OCI-LY1 (cell line): Measurements from ENCODE around the gene AMMECR1L.

Experiments used
- H2AFZ ChIP-seq: fragments of 200-600 bp; sonication (generic), shearing (Covaris generic); 2 replicates; pipeline ENCODE4 v1.6.0; 2014; ENCODE audit warnings: antibody characterized with exemption, mild to moderate bottlenecking, low read length
- H3F3A ChIP-seq: fragments of 200-600 bp; sonication (generic), shearing (Covaris generic); 2 replicates; pipeline ENCODE4 v1.6.0; 2014; ENCODE audit warnings: mild to moderate bottlenecking, antibody characterized with exemption, low read length, moderate library complexity; ENCODE audit not compliant: insufficient read depth
- H3K27ac ChIP-seq: fragments of 200-600 bp; sonication (generic); 2 replicates; pipeline ENCODE4 v1.5.1; 2014; ENCODE audit warnings: low read length, mixed run types, mild to moderate bottlenecking, low read depth; ENCODE audit not compliant: poor library complexity, severe bottlenecking
- H3K27me3 ChIP-seq: fragments of 200-600 bp; sonication (generic); 2 replicates; pipeline ENCODE4 v1.6.0; 2014; ENCODE audit warnings: antibody characterized with exemption, mild to moderate bottlenecking, low read length, moderate library complexity; ENCODE audit not compliant: insufficient read depth
- H3K36me3 ChIP-seq: fragments of 200-600 bp; sonication (generic); 2 replicates; pipeline ENCODE4 v1.6.1; 2014; ENCODE audit warnings: mild to moderate bottlenecking, antibody characterized with exemption, low read length, moderate library complexity, mixed read lengths; ENCODE audit not compliant: insufficient read depth
- H3K4me1 ChIP-seq: fragments of 200-600 bp; sonication (generic); 2 replicates; pipeline ENCODE4 v1.5.1; 2014; ENCODE audit warnings: mild to moderate bottlenecking, low read length, moderate library complexity; ENCODE audit not compliant: insufficient read depth, severe bottlenecking
- H3K4me2 ChIP-seq: fragments of 200-600 bp; sonication (generic), shearing (Covaris generic); 2 replicates; pipeline ENCODE4 v1.6.1; 2014; ENCODE audit warnings: low read length
- H3K4me3 ChIP-seq: fragments of 200-600 bp; sonication (generic); 2 replicates; pipeline ENCODE4 v1.5.1; 2014; ENCODE audit warnings: low read length, low read depth, mild to moderate bottlenecking, mixed read lengths; ENCODE audit not compliant: poor library complexity, severe bottlenecking
- H3K79me2 ChIP-seq: fragments of 200-600 bp; shearing (Covaris generic); 2 replicates; pipeline ENCODE4 v1.6.1; 2016; ENCODE audit warnings: mixed run types, low read length, mixed read lengths; ENCODE audit not compliant: insufficient read depth
- H3K9ac ChIP-seq: fragments of 200-600 bp; sonication (generic), shearing (Covaris generic); 2 replicates; pipeline ENCODE4 v1.6.1; 2014; ENCODE audit warnings: mild to moderate bottlenecking, low read length, mixed read lengths
- H3K9me2 ChIP-seq: fragments of 200-600 bp; sonication (generic), shearing (Covaris generic); 2 replicates; pipeline ENCODE4 v1.6.1; 2014; ENCODE audit warnings: low read depth, mild to moderate bottlenecking, low read length, mixed read lengths
- H3K9me3 ChIP-seq: fragments of 200-600 bp; shearing (Covaris generic); 2 replicates; pipeline ENCODE4 v1.6.1; 2014; ENCODE audit warnings: low read length, mixed read lengths
- H4K20me1 ChIP-seq: fragments of 200-600 bp; sonication (generic), shearing (Covaris generic); 2 replicates; pipeline ENCODE4 v1.6.0; 2016; ENCODE audit warnings: mild to moderate bottlenecking, low read length; ENCODE audit not compliant: insufficient read depth
- EZH2 ChIP-seq: fragments of 200-600 bp; sonication (generic), shearing (Covaris generic); IDR thresholded peaks from 2 replicates; pipeline ENCODE4 v1.8.0; 2017; ENCODE audit warnings: borderline replicate concordance, mixed run types, mild to moderate bottlenecking, antibody characterized with exemption, low read length, moderate library complexity, mixed read lengths
- TF ChIP-seq, protein P1 (sequence below): fragments of 200-600 bp; sonication (generic), shearing (Covaris generic); IDR thresholded peaks from 2 replicates; pipeline ENCODE4 v1.5.1; 2017; ENCODE audit warnings: mild to moderate bottlenecking, antibody characterized with exemption, low read length, moderate library complexity, mixed read lengths

AMMECR1L gene

GRCh38 chr2:127913808-127914457, 28.2 kb upstream of the AMMECR1L start:
- no peaks in the 10 kb centered on the region for H3K9me2 ChIP-seq
- H3K79me2 ChIP-seq: no peaks in the 10 kb centered on the region
- 0 out of 2 replicates have a peak, but pooled peaks cover 3% of the 10 kb centered on the region for H3K9me3 ChIP-seq
- no peaks in the 10 kb centered on the region for H3K4me1 ChIP-seq
- no peaks in the 10 kb centered on the region for H4K20me1 ChIP-seq
- no peak overlapping the region for H3K4me3 ChIP-seq
- no peak overlapping the region for H3K27ac ChIP-seq
- no peaks in the 10 kb centered on the region for H3F3A ChIP-seq
- H2AFZ ChIP-seq: no peak overlapping the region
- H3K27me3 ChIP-seq: no peaks in the 10 kb centered on the region; the same call in 1 of the 2 replicates
- H3K9ac ChIP-seq: no peak overlapping the region
- no peak overlapping the region for H3K4me2 ChIP-seq
- H3K36me3 ChIP-seq: no peaks in the 10 kb centered on the region
- TF ChIP-seq EZH2: no peak
- TF ChIP-seq, protein P1, sequence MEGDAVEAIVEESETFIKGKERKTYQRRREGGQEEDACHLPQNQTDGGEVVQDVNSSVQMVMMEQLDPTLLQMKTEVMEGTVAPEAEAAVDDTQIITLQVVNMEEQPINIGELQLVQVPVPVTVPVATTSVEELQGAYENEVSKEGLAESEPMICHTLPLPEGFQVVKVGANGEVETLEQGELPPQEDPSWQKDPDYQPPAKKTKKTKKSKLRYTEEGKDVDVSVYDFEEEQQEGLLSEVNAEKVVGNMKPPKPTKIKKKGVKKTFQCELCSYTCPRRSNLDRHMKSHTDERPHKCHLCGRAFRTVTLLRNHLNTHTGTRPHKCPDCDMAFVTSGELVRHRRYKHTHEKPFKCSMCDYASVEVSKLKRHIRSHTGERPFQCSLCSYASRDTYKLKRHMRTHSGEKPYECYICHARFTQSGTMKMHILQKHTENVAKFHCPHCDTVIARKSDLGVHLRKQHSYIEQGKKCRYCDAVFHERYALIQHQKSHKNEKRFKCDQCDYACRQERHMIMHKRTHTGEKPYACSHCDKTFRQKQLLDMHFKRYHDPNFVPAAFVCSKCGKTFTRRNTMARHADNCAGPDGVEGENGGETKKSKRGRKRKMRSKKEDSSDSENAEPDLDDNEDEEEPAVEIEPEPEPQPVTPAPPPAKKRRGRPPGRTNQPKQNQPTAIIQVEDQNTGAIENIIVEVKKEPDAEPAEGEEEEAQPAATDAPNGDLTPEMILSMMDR: no peak

DNA sequence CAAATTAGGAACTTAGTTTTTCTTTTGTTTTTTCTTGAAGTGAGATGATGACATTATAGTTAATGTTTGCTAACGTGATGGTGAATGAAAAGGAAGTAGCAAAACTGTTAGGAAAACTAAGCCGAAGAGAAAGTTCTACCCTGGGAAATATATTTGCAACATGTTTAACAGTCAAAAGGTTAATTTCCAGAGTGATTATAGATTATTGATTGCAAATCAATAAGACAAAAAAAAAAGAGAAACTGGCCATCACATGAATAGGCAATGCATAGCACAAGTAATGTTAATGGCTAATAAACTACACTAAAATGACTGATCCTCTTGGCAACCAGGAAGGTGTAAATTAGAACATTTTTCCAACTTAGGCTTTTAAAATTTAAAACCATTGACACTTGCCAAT, 26.0 kb upstream of the AMMECR1L start:
- Histone ChIP-seq H2AFZ (no peak overlapping the region), H3K36me3 (no peaks in the 10 kb centered on the region), H3K9me2 (no peaks in the 10 kb centered on the region), H3K27me3 (no peaks in the 10 kb centered on the region; the same call in 1 of the 2 replicates), H3K27ac (no peak overlapping the region), H3K79me2 (no peaks in the 10 kb centered on the region), H4K20me1 (no peaks in the 10 kb centered on the region), H3K4me3 (no peak overlapping the region), H3K4me1 (no peaks in the 10 kb centered on the region), H3F3A (no peaks in the 10 kb centered on the region), H3K9me3 (0 out of 2 replicates have a peak, but pooled peaks cover 3% of the 10 kb centered on the region), H3K9ac (no peak overlapping the region), H3K4me2 (no peak overlapping the region)
- TF ChIP-seq, protein P1: no peak
- no peak for TF ChIP-seq EZH2

DNA sequence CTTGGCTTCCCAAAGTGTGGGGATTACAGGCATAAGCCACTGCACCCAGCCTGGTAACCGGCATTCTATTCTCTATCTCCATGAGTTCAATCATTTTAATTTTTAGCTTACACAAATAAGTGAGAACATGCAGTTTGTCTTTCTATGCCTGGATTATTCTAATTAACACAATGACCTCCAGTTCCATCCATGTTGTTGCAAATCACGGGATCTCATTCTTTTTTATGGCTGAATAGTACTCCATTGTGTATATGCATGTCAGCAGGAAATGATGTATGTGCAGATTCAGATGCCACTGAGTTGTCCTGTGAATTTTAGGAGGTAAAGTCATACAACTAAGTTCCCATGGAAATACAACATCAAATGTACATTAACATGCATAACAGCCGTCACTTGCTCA, 24.7 kb upstream of the AMMECR1L start:
- Histone ChIP-seq H3K27me3 (peaks cover 4% of the 10 kb centered on the region; the same call in 1 of the 2 replicates), H3K9me3 (0 out of 2 replicates have a peak, but pooled peaks cover 3% of the 10 kb centered on the region), H3K4me3 (no peak overlapping the region), H3K9me2 (no peaks in the 10 kb centered on the region), H3K9ac (no peak overlapping the region), H3K36me3 (no peaks in the 10 kb centered on the region), H3K4me1 (peaks cover 11% of the 10 kb centered on the region), H3K79me2 (no peaks in the 10 kb centered on the region), H3K4me2 (no peak overlapping the region), H2AFZ (no peak overlapping the region), H3K27ac (no peak overlapping the region), H4K20me1 (no peaks in the 10 kb centered on the region), H3F3A (no peaks in the 10 kb centered on the region)
- TF ChIP-seq, protein P1: no peak
- no peak for TF ChIP-seq EZH2
